ENCODE results near the gene SCN9A.
"Not testable (repeated sequence)": the region's sequence is repeated elsewhere in the genome, so short reads cannot be mapped to it uniquely, and the experiment has no call there.

DNA sequence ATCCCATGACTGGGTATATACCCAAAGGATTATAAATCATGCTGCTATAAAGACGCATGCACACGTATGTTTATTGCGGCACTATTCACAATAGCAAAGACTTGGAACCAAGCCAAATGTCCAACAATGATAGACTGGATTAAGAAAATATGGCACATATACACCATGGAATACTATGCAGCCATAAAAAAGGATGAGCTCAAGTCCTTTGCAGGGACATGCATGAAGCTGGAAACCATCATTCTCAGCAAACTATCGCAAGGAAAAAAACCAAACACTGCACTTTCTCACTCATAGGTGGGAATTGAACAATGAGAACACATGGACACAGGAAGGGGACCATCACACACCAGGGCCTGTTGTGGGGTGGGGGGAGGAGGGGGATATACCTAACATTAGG is 165.8 kb downstream of the SCN9A start:
- TF ChIP-seq, protein P1, sequence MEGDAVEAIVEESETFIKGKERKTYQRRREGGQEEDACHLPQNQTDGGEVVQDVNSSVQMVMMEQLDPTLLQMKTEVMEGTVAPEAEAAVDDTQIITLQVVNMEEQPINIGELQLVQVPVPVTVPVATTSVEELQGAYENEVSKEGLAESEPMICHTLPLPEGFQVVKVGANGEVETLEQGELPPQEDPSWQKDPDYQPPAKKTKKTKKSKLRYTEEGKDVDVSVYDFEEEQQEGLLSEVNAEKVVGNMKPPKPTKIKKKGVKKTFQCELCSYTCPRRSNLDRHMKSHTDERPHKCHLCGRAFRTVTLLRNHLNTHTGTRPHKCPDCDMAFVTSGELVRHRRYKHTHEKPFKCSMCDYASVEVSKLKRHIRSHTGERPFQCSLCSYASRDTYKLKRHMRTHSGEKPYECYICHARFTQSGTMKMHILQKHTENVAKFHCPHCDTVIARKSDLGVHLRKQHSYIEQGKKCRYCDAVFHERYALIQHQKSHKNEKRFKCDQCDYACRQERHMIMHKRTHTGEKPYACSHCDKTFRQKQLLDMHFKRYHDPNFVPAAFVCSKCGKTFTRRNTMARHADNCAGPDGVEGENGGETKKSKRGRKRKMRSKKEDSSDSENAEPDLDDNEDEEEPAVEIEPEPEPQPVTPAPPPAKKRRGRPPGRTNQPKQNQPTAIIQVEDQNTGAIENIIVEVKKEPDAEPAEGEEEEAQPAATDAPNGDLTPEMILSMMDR (IDR thresholded peaks at IDR 0.05): not testable (repeated sequence)
- not testable (repeated sequence) for TF ChIP-seq POLR2A (IDR thresholded peaks at IDR 0.05)
